HG02571 (cell line): Measurements from ENCODE around the gene GAL.
"Not testable (repeated sequence)": the region's sequence is repeated elsewhere in the genome, so short reads cannot be mapped to it uniquely, and the experiment has no call there.

ENCODE experiments used
- ATAC-seq: cut with Tn5 transposase; IDR thresholded peaks from one replicate; pipeline ENCODE4 v1.9.1; 2021; ENCODE audit warnings: mild to moderate bottlenecking, moderate library complexity; ENCODE audit not compliant: unreplicated experiment

The GAL gene

DNA sequence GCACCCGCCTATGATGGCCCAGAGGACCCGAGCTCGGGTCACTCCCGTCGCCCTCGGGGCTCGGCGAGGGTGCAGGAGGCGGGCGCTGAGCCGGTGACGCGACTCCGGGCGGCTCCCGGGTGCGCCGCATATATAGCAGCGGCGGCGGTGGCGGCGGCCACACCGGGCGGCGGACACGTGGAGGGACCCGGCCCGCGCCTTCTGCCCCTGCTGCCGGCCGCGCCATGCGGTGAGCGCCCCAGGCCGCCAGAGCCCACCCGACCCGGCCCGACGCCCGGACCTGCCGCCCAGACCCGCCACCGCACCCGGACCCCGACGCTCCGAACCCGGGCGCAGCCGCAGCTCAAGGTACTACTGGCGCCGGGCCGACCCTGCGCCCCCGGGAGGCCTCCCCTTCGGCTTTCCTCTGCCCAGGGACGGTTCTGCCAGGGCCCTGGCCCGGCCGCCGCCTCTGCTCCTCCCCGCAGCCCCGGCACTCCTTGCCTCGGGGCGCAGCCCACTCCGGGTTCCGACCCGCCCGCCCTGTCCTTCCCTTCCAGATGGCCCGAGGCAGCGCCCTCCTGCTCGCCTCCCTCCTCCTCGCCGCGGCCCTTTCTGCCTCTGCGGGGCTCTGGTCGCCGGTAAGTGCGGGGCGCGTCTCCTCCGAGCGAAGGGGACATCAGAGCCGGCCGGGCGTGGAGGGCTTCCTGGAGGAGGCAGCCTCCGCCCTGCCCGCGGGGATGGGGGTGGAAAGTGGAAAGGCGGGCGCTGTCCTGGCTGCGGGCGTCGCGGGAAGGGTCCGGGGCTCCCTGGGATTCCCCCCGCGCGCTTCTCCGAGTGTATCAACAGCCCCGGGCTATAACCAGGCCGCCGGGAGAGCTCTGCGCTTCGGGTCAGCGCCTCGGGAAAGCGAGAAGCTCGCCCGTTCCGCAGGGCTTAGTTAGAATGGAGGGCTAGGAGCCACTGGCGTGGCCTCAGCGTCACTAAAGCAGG lies at the start of gene GAL:
Gene GAL, plus strand, starts transcription at position 160 of the 972 bp plus-strand sequence. Its CDS starts 380 bp downstream, at position 540.
- no peak for ATAC-seq

- ATAC-seq, result not testable (repeated sequence)
Observed at GRCh38 chr11:68634606-68635005, 49.7 kb upstream of the GAL start.

GRCh38 chr11:68635172-68635571 lies 49.2 kb upstream of the GAL start:
- ATAC-seq, result not testable (repeated sequence)

- not testable (repeated sequence) for ATAC-seq
Observed at GRCh38 chr11:68635883-68636282, 48.5 kb upstream of the GAL start.

DNA sequence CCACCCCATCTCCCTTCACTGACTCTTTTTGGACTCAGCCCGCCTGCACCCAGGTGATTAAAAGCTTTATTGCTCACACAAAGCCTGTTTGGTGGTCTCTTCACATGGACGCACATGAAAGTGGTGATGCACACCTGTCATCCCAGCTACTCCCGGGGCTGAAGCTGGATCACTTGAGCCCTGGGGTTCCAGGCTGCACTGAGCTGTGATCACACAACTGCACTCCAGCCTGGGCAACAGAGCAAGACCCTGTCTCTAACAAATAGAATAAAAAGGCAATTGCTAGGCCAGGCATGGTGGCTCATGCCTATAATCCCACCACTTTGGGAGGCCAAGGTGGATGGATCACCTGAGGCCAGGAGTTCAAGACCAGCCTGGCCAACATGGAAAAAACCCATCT lies 45.0 kb upstream of the GAL start:
- ATAC-seq, result not testable (repeated sequence)

DNA sequence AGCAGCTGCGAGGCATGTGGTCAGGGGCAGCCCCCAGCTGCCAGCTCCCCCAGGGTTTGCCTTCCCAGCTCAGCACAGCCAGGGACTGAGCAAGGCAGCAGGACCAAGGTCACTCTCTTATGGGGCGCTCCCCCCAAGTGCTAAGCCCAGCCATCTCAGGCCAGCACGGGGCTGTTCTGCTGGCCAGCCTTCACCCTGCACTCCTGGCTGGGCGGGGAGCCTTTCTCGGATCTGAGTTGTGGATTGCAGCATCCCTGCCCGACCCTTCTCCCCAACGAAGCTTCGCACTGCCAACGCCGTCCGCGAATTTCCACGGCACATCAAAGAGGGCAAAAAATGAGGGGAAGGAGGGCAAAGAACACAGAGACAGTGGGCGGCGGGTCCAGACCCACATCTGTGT lies 42.5 kb upstream of the GAL start:
- ATAC-seq, result no peak

GRCh38 chr11:68643585-68643984 lies 40.8 kb upstream of the GAL start:
- ATAC-seq, result no peak

DNA sequence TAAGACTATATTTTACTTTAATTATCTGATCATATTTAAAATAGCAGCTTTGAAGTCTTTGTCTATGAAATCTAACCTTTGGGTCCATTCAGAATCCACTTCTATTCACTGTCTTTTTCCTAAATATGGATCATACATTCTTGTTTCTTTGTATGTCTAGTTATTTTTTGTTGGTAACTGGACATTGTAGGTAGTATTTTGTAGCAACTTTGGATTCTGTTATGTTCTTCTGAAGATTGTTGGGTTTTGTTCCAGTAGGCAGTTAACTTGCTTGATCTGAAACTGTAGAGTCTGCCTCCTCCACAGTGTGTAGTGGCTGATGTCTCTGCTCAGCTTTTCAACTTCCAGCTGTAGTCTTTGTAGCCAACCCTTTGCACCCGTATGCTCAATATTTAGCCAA lies 37.5 kb upstream of the GAL start:
- ATAC-seq, result no peak

- ATAC-seq, result no peak
Observed at GRCh38 chr11:68649851-68650555, 34.3 kb upstream of the GAL start.

DNA sequence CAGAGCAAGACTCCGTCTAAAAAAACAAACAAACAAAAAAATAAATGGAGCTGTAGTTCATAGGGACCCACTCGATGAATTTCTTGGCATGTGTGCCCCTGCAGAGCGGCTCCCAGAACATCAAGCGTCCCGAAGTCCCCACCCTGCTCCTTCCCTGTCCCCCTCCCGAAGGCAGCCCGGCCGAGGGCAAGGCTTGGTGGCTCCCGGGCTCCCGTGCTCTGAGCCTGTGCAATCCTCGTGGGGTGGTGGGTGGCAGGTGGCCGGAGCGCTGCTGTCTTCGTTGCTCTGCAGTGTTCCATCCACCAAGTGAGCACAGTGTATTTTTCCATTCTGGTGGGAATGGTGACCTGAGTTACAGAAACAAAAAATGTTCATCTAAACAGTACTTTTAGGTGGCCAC lies 33.5 kb upstream of the GAL start:
- ATAC-seq, result no peak

DNA sequence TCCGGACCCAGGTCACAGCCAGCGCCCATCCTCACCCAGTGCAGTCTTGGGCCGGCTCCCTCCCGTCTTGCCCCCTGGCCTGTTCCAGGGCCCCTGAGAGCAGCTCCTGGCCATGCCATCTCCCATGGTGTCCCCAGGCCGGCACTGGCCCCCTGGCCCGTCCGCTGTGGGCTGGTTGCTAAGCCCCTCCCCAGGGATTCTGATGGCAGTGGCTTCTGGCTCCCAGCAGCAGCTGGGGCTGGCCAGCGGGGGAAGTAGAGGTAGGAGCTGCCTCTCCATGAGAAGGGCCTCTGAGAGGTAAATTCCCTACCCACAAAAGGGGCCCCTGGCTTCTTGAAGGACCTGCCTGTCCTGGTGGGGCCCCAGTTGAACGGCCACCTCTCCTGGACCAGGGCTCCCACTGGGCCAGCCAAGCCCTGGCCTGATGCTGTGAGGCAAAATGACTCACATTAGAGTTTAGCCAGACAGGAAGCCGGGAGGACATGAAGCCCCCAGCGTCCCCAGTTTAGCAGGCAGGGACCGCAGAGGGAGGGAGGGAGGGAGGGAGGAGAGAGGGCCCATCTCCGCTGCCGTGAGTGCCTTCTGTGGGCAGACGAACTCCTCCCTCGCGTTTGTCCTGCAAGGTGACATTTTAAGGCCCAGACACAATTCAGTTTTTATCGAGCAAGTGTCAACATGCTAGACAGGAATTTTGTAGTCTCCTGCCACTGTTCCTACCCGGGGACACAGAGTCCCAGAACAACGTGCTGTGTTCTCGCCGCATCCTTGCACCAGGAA lies 32.9 kb upstream of the GAL start:
- no peak for ATAC-seq

- ATAC-seq, result no peak
Observed at GRCh38 chr11:68651985-68652682, 32.2 kb upstream of the GAL start.

- no peak for ATAC-seq
Observed at GRCh38 chr11:68652683-68653156, 31.6 kb upstream of the GAL start.

GRCh38 chr11:68653486-68654430 lies 30.6 kb upstream of the GAL start:
- ATAC-seq, result no peak

DNA sequence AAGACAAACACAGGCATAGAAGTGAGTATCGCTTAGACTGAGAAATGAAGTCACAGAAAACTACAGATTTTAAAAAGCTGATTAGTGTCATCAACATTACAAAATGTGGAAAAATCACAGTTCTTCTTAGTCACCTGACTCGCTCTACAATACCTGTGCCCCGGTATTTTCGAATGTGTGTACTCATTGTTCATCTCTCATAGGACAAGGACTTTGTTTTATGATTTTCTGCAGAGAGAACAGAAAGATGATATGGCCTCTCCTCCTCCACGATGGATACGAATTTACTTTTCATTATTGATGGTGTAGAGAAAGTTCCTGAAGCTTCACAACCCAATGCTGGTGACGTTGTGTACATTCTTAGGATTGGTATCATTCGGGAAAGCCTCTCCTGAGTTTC lies 29.4 kb upstream of the GAL start:
- ATAC-seq, result no peak

DNA sequence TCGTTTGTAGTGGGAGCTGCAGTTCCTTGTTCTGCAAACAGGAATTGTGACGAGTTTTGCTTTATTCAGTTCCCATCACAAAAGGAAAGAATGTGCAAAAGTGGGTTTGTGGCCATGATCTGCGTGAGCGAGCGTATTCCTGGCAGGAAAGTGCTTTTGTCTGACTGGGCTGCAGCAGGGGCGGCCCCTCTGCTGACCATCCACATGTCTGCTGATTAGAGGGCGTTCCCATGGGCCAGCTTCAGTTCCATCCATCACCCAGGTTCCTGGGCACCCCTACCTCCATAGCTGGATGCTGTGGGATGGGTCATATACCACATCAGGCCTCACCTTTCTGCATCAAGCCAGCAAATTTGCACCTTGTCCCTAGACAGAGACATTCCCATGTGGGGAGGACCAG lies 28.9 kb upstream of the GAL start:
- no peak for ATAC-seq

DNA sequence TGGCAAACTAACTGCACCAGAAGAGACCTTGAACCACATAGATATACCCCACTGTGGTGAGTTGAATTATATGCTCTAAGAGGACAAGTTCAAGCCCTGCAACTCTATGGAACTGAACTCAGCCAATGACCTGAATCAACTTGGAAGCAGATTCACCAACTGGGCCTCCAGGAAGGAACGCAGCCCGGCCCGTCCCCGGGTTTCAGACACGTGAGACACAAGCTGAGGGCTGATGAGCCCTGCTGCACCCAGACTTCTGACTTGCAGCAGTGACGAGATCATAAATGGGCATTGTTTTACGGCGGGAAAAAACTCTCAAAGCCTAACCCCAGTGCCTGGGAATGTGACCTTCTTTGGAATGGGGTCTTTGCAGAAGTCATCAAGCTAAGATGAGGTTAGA lies 28.5 kb upstream of the GAL start:
- ATAC-seq, result no peak

GRCh38 chr11:68657021-68657780 lies 27.1 kb upstream of the GAL start:
- ATAC-seq, result no peak

- ATAC-seq, result no peak
Observed at GRCh38 chr11:68658097-68658496, 26.2 kb upstream of the GAL start.
